Suprapubic skin (tissue), 4 donors: ENCODE measurements around the gene AP4S1.

Experiments used
- EP300 ChIP-seq: sonication (generic); formaldehyde crosslinking; IDR thresholded peaks from one replicate; pipeline ENCODE4 v1.6.1; 2017; ENCODE audit warnings: antibody characterized with exemption
- POLR2A ChIP-seq, 2 donors: fragments of 450-650 bp; IDR thresholded peaks; one replicate each; pipeline ENCODE4 v1.6.1; 2017; ENCODE audit warnings: antibody characterized with exemption in 2 of 2, mild to moderate bottlenecking in 2 of 2, moderate library complexity in 2 of 2
- POLR2AphosphoS5 ChIP-seq, 3 donors: sonication (generic); formaldehyde crosslinking; IDR thresholded peaks; one replicate each; pipeline ENCODE4 v1.6.1; 2017; ENCODE audit warnings: antibody characterized with exemption in 3 of 3
- TF ChIP-seq, protein P1 (sequence below), 2 donors: fragments of 200-600 bp in 1 of 2; fragments of 450-650 bp in 1 of 2; sonication (generic) in 1 of 2; IDR thresholded peaks; one replicate each; pipeline ENCODE4 v1.5.1; 2016 to 2019; ENCODE audit warnings: antibody characterized with exemption in 2 of 2, mild to moderate bottlenecking in 1 of 2, moderate library complexity in 1 of 2

DNA sequence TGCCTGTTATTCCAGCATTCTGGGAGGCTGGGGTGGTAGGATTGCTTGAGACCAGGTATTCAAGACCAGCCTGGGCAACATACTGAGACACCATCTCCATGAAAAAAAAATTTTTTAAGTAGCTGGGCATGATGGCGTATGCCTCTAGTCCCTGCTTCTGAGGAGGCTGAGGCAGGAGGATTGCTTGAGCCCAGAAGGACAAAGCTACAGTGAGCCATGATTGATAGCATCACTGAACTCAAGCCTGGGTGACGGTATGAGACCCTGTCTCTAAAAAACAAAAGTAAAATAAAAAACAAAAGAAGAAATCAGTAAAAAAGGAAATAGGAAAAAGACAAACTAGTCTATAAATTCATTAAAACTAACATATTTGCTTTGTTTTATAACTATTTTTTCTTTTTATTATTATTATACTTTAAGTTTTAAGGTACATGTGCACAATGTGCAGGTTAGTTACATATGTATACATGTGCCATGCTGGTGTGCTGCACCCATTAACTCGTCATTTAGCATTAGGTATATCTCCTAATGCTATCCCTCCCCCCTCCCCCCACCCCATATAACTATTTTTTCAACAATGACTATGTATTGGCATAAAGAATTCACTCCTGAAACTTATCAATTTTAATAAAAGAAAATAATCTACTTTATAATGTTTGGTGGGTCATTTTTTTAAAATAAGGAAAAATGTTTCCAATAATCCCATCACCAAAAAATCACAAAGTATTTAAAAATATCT lies 15.4 kb upstream of the AP4S1 start:
- TF ChIP-seq, protein P1, sequence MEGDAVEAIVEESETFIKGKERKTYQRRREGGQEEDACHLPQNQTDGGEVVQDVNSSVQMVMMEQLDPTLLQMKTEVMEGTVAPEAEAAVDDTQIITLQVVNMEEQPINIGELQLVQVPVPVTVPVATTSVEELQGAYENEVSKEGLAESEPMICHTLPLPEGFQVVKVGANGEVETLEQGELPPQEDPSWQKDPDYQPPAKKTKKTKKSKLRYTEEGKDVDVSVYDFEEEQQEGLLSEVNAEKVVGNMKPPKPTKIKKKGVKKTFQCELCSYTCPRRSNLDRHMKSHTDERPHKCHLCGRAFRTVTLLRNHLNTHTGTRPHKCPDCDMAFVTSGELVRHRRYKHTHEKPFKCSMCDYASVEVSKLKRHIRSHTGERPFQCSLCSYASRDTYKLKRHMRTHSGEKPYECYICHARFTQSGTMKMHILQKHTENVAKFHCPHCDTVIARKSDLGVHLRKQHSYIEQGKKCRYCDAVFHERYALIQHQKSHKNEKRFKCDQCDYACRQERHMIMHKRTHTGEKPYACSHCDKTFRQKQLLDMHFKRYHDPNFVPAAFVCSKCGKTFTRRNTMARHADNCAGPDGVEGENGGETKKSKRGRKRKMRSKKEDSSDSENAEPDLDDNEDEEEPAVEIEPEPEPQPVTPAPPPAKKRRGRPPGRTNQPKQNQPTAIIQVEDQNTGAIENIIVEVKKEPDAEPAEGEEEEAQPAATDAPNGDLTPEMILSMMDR (IDR thresholded peaks at IDR 0.05) = no peak
- no peak for TF ChIP-seq POLR2A (IDR thresholded peaks at IDR 0.05)
- no peak for TF ChIP-seq EP300
- TF ChIP-seq POLR2AphosphoS5 (IDR thresholded peaks at IDR 0.05) = no peak
